HEK293T (cell line): Measurements from ENCODE around the gene BCL2L11.

Source experiments
- CTCF ChIA-PET: fragments of 350-600 bp; formaldehyde crosslinking; extraction: SDS; loops from one replicate; lab custom pipeline; 2021; ENCODE audit warnings: antibody characterized with exemption, inconsistent platforms; lab: Yijun Ruan, JAX
- POLR2A ChIA-PET: fragments of 350-600 bp; formaldehyde crosslinking; extraction: SDS; loops from one replicate; lab custom pipeline; 2020; ENCODE audit warnings: antibody characterized with exemption, inconsistent platforms; lab: Yijun Ruan, JAX
- DNase-seq: peaks from one replicate; pipeline ENCODE4 v3.0.0; 2012; ENCODE audit warnings: mixed read lengths; ENCODE audit errors: extremely low spot score
- ARNT ChIP-seq: fragments of 450-650 bp; IDR thresholded peaks from 2 replicates; pipeline ENCODE4 v1.6.1; 2017; ENCODE audit warnings: mild to moderate bottlenecking
- BHLHE40 ChIP-seq: fragments of 450-650 bp; IDR thresholded peaks from 2 replicates; pipeline ENCODE4 v1.6.1; 2016; ENCODE audit warnings: mild to moderate bottlenecking, moderate library complexity, borderline replicate concordance
- CTBP1 ChIP-seq: fragments of 450-650 bp; IDR thresholded peaks from 2 replicates; pipeline ENCODE4 v1.6.1; 2016; ENCODE audit warnings: borderline replicate concordance
- ELF4 ChIP-seq: fragments of 450-650 bp; IDR thresholded peaks from 2 replicates; pipeline ENCODE4 v1.6.1; 2017; ENCODE audit warnings: antibody characterized with exemption
- FOXA1 ChIP-seq: fragments of 450-650 bp; IDR thresholded peaks from 2 replicates; pipeline ENCODE4 v1.6.1; 2016; ENCODE audit warnings: mild to moderate bottlenecking
- FOXK2 ChIP-seq: fragments of 450-650 bp; IDR thresholded peaks from 2 replicates; pipeline ENCODE4 v1.6.1; 2016; ENCODE audit warnings: mild to moderate bottlenecking
- FOXM1 ChIP-seq: fragments of 450-650 bp; IDR thresholded peaks from 2 replicates; pipeline ENCODE4 v1.6.1; 2017; ENCODE audit warnings: mild to moderate bottlenecking, borderline replicate concordance
- HDGF ChIP-seq: fragments of 450-650 bp; IDR thresholded peaks from 2 replicates; pipeline ENCODE4 v1.6.1; 2017; ENCODE audit warnings: antibody characterized with exemption, borderline replicate concordance
- L3MBTL2 ChIP-seq: fragments of 450-650 bp; conservative IDR thresholded peaks from 2 replicates; pipeline ENCODE4 v1.6.1; 2016; ENCODE audit warnings: mild to moderate bottlenecking
- LEF1 ChIP-seq: fragments of 450-650 bp; IDR thresholded peaks from 2 replicates; pipeline ENCODE4 v1.6.1; 2017; ENCODE audit warnings: mild to moderate bottlenecking, borderline replicate concordance
- NFRKB ChIP-seq: fragments of 450-650 bp; IDR thresholded peaks from 2 replicates; pipeline ENCODE4 v1.6.1; 2016; ENCODE audit warnings: mild to moderate bottlenecking, moderate library complexity
- PKNOX1 ChIP-seq: fragments of 450-650 bp; IDR thresholded peaks from 2 replicates; pipeline ENCODE4 v1.6.1; 2016
- SP1 ChIP-seq: fragments of 450-650 bp; IDR thresholded peaks from 2 replicates; pipeline ENCODE4 v1.6.1; 2017
- SUZ12 ChIP-seq: fragments of 450-650 bp; IDR thresholded peaks from 2 replicates; pipeline ENCODE4 v1.6.1; 2016; ENCODE audit warnings: mild to moderate bottlenecking
- TARDBP ChIP-seq: fragments of 450-650 bp; IDR thresholded peaks from 2 replicates; pipeline ENCODE4 v1.6.1; 2016
- ZNF384 ChIP-seq: fragments of 450-650 bp; IDR thresholded peaks from 2 replicates; pipeline ENCODE4 v1.6.1; 2016

BCL2L11 gene

GRCh38 chr2:111155610-111156009, 34.9 kb downstream of the BCL2L11 start:
- DNase-seq: no peak
- ChIA-PET CTCF (no interaction called here), POLR2A (no interaction called here)
- TF ChIP-seq LEF1: no peak
- TF ChIP-seq SUZ12: no peak
- TF ChIP-seq CTBP1: no peak
- TF ChIP-seq SP1: no peak
- no peak for TF ChIP-seq FOXA1
- TF ChIP-seq HDGF: no peak
- no peak for TF ChIP-seq ZNF384
- TF ChIP-seq FOXK2: no peak
- no peak for TF ChIP-seq NFRKB
- TF ChIP-seq ELF4: no peak
- no peak for TF ChIP-seq ARNT
- no peak for TF ChIP-seq BHLHE40
- no peak for TF ChIP-seq FOXM1
- no peak for TF ChIP-seq PKNOX1
- no peak for TF ChIP-seq L3MBTL2
- TF ChIP-seq TARDBP: no peak

- DNase-seq: no peak
- ChIA-PET POLR2A (interaction anchor here (0.9 to 1.0 kb wide), 2 partner anchors 16 to 35 kb away, joined by 4 read pairs; partner anchors contain the start of gene BCL2L11), CTCF (no interaction called here)
- TF ChIP-seq CTBP1: no peak
- no peak for TF ChIP-seq FOXK2
- TF ChIP-seq ARNT: no peak
- TF ChIP-seq SP1: no peak
- TF ChIP-seq ZNF384: no peak
- TF ChIP-seq L3MBTL2: no peak
- no peak for TF ChIP-seq HDGF
- TF ChIP-seq FOXM1: no peak
- no peak for TF ChIP-seq PKNOX1
- no peak for TF ChIP-seq ELF4
- TF ChIP-seq FOXA1: no peak
- no peak for TF ChIP-seq TARDBP
- TF ChIP-seq NFRKB: no peak
- no peak for TF ChIP-seq BHLHE40
- no peak for TF ChIP-seq LEF1
- TF ChIP-seq SUZ12: no peak
Observed at GRCh38 chr2:111156529-111156928, 35.8 kb downstream of the BCL2L11 start.

- DNase-seq: no peak
- ChIA-PET CTCF (no interaction called here), POLR2A (interaction anchor here (0.9 to 1.0 kb wide), 2 partner anchors 17 to 36 kb away, joined by 4 read pairs; partner anchors contain the start of gene BCL2L11)
- TF ChIP-seq L3MBTL2: no peak
- no peak for TF ChIP-seq NFRKB
- no peak for TF ChIP-seq ZNF384
- TF ChIP-seq CTBP1: no peak
- no peak for TF ChIP-seq LEF1
- TF ChIP-seq SP1: no peak
- TF ChIP-seq HDGF: no peak
- TF ChIP-seq PKNOX1: no peak
- no peak for TF ChIP-seq FOXM1
- TF ChIP-seq ELF4: no peak
- no peak for TF ChIP-seq TARDBP
- no peak for TF ChIP-seq BHLHE40
- TF ChIP-seq FOXK2: no peak
Observed at GRCh38 chr2:111157071-111157661, 36.5 kb downstream of the BCL2L11 start.

- DNase-seq: no peak
- POLR2A ChIA-PET: no interaction called here
- TF ChIP-seq CTBP1 (no peak), BHLHE40 (no peak), HDGF (no peak), TARDBP (no peak), SP1 (no peak), PKNOX1 (no peak), NFRKB (no peak), LEF1 (no peak), FOXM1 (no peak), FOXK2 (no peak), FOXA1 (no peak), L3MBTL2 (no peak), ARNT (no peak), SUZ12 (no peak), ZNF384 (no peak), ELF4 (no peak)
- CTCF ChIA-PET: no interaction called here
Observed at GRCh38 chr2:111157798-111158197, 37.1 kb downstream of the BCL2L11 start.

- CTCF ChIA-PET: no interaction called here
- POLR2A ChIA-PET: interaction anchor here (1.3 kb wide), 1 partner anchor 12 kb away, joined by 3 read pairs; no protein-coding TSS in a partner anchor
- DNase-seq: no peak
- TF ChIP-seq TARDBP: no peak
- no peak for TF ChIP-seq FOXK2
- TF ChIP-seq ZNF384: no peak
- no peak for TF ChIP-seq SUZ12
- TF ChIP-seq HDGF: no peak
- TF ChIP-seq FOXM1: no peak
- no peak for TF ChIP-seq NFRKB
- TF ChIP-seq FOXA1: no peak
- TF ChIP-seq ELF4: no peak
- TF ChIP-seq PKNOX1: no peak
- no peak for TF ChIP-seq SP1
- no peak for TF ChIP-seq LEF1
- TF ChIP-seq CTBP1: no peak
Observed at GRCh38 chr2:111159641-111160040, 38.9 kb downstream of the BCL2L11 start.
